ENCODE data around the gene MYO1E.

DNA sequence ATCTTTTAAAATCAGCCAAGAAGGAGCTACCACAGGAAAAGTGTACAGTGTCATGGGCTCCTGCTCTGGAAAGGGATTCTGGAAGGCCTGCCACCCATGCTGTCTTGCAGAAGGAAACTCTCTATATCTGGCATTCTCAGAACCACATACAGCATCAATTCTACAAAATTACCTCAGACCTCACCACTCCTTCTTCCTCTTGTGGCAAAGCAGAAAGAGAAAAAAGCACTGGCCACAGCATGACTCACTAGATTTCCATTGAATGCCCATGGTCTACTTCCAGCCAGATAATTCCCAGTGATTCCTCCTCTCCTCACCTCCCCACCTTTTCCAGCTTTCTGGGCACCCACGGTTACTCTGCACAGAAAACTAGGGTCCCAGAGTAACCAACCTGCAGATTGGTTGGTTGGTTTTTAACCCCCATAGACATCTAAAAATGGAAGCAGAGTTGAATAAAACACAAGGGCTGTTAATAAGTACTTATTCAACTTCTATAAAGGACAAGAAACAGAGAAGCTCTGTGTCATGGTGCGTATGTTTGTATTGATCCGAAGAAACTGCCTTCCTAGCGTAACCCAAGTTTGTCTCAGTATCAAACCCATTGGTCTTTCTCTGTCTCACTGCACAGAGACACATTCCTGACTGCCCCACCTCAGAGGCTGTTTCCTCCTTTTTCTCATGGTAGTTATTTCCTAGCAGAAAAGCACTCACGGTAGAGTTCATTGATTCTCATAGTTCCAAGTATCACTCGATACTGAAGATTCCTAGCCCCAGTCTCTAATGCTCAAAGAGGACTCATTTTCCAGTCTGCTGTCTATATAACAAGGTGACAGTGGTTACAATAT, 98.3 kb downstream of the MYO1E start:
- TF ChIP-seq CTCF (IDR thresholded peaks at IDR 0.05; ENCODE audit: low read depth, low read length, poor library complexity, severe bottlenecking): no peak
- no peak for TF ChIP-seq EZH2phosphoT487 (IDR thresholded peaks at IDR 0.05; ENCODE audit: borderline replicate concordance, low read length)
